GM21515 (cell line): ENCODE data around the gene IQCE.
"Not testable (repeated sequence)": the region's sequence is repeated elsewhere in the genome, so short reads cannot be mapped to it uniquely, and the experiment has no call there.

Source experiments
- ATAC-seq: cut with Tn5 transposase; IDR thresholded peaks from one replicate; pipeline ENCODE4 v1.9.1; 2021; ENCODE audit not compliant: unreplicated experiment

Gene IQCE

GRCh38 chr7:2575733-2576340, 17.1 kb downstream of the IQCE start:
- no peak for ATAC-seq

- ATAC-seq = no peak
Observed at GRCh38 chr7:2576742-2577491, 18.1 kb downstream of the IQCE start.

GRCh38 chr7:2577914-2578680, 19.3 kb downstream of the IQCE start:
- ATAC-seq = no peak

- no peak for ATAC-seq
Observed at GRCh38 chr7:2580636-2581035, 21.9 kb downstream of the IQCE start.

GRCh38 chr7:2582006-2582735, 23.4 kb downstream of the IQCE start:
- ATAC-seq = no peak

- ATAC-seq = no peak
Observed at GRCh38 chr7:2583798-2584580, 25.2 kb downstream of the IQCE start.

GRCh38 chr7:2585446-2585845, 26.7 kb downstream of the IQCE start:
- ATAC-seq = no peak

DNA sequence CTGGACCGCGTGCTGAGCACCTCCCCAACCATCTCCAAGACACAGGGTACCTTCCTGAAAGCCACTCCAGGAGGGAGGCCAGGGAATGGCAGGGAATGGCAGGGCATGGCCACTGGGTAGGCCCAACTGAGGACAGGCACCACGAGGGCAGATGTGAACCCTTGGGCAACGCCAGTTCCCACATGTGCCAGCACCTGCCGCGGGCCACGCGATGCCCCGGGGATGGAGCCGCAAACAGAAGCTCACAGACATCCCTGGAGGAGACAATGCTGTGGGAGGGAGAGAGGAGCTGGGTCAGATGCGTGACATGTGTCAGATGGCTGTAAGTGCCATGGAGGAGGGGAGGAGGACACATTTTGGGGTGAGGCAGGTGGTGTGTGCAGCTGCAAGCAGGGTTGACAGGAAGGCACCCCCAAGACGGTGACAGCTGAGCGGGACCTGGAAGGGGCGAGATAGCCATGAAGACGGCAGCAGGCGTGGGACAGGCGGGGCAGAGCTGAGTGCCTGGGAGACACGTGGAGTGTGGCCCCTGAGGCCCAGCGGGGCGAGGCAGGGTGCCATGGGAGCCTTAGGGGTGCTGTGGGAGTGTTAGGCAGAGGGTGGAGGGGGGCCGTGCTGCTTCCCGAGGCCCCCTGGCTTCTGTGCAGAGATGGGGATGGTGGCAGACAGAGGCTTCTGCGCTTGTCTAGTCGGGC, 27.7 kb downstream of the IQCE start:
- no peak for ATAC-seq

DNA sequence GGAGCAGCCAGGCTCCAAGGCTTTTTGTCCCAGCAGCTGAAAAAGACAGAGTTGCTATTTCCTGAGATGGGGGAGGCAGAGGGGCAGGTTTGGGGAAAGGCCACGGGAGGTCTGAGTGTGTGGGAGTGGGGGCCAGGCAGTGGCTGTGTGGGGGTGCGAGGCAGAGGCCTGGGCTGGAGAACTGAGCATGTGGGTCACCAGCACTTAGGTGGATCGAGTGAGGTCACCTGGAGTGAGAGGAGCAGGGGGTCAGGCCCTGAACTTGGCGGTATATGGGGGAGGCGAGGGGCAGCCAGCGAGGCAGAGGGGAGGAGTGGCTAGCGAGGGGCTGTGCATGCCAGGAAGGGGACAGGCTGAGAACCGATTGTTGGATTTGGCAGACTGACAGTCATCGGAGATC, 28.4 kb downstream of the IQCE start:
- ATAC-seq = no peak

DNA sequence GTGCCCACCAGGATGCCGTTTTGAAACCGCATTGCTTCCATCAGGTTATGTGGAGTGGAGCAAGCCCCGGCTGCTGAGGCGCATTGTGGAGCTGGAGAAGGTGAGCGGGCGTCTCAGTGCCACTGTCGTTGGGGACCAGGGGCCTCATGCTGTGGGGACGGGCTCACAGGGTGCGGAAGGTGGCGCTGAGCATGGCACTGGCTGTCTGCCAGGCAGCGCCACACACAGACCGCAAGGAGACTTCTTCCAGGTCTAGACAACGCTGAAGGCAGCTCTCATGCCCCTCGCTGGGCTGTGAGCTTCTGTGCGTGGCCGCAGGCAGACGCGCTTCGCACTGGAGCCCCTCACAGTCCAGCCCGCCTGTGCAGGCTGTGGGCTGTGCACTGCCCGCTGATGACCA, 29.0 kb downstream of the IQCE start:
- no peak for ATAC-seq

DNA sequence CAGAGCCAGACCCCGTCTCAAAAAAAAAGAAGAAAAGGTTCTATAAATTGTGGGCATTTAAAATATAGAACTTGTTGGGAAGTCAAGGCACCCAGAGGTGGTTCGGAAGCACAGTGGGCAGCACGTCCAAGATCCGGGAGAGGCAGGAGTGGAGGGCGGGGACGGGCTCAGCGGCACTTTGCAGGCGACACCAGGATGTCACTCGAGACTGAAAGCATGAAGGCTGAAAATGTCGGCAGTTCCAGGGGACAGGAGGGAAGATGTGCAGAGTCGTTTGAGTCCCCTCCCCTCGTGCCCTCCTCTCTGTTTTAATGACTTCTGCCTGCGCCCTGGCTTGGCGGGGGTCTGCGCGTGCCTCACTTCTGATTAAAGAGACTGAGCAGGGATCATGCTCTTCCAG, 30.6 kb downstream of the IQCE start:
- ATAC-seq = no peak

DNA sequence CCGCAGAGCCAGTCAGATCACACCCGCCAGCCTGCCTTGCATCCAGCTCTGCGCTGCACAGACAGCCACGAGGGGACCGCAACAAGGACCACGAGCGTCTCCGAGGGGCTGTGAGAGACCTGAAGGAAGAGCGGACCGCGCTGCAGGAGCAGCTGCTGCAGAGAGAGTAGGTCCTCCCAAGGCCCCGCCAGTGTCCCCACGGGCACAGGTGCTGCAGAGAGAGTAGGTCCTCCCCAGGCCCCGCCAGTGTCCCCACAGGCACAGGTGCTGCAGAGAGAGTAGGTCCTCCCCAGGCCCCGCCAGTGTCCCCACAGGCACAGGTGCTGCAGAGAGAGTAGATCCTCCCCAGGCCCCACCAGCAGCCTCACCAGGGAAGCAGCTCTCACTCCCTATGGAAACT, 31.2 kb downstream of the IQCE start:
- not testable (repeated sequence) for ATAC-seq

- ATAC-seq = no peak
Observed at GRCh38 chr7:2592375-2592865, 33.6 kb downstream of the IQCE start.

GRCh38 chr7:2593036-2593727, 34.4 kb downstream of the IQCE start:
- no peak for ATAC-seq

DNA sequence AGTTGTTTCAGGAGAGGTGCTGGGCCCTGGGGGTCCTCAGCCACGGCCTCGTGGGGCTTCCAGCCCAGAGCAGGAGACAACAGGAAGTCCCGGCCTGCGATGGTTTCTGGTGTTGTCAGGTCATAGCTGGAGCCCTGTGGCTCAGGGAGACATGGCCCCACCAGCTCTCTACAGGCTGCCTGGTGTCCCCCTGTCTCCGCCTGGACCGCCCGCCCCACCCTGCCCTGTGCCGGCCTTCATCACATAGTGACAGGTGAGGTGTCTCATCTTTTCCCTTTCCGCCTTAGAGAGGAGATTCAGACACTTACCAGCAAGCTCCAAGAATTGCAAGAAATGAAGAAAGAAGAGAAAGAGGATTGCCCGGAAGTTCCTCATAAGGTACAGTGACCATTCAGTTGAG, 35.8 kb downstream of the IQCE start:
- ATAC-seq = no peak

- no peak for ATAC-seq
Observed at GRCh38 chr7:2595258-2595860, 36.6 kb downstream of the IQCE start.

GRCh38 chr7:2596464-2597272, 37.9 kb downstream of the IQCE start:
- no peak for ATAC-seq

DNA sequence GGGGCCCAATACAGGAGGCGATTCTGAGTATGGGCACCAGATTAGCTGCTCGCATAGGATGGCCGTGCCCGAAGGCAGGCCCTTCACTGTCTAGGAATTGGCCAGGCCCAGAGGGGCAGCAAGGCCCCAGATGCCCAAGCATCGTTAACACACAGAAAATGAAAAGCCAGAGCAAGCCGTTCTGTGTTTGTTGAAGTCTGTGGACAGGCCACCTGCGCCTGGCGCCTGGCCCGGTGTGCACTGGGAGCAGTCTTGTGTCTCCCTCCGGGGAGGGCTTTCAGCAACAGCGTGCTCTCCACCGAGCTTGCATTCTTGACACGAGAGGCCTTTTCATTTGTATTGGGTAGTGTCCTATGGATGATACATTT, 38.5 kb downstream of the IQCE start:
- no peak for ATAC-seq
